HCT116 (cell line): ENCODE results near the gene RALGPS1. TPM values are rescaled to one million over a fixed set of nuclear protein-coding genes. Genes with fewer than 3 reads are reported as not detected.

ENCODE experiments used
- ATAC-seq: fragments of 200-7000 bp; cut with Tn5 transposase; 2 replicates; pipeline ENCODE4 v1.9.1; 2020; ENCODE audit warnings: mild to moderate bottlenecking, moderate library complexity
- BruUV-seq: library from RNA; stranded (reverse); fragments of 400-500 nt; replicated peaks from 2 replicates; lab custom pipeline; 2021; lab: Mats Ljungman, UMichigan
- CTCF ChIA-PET: fragments of 300-600 bp; sonication (Branson Sonifier 250); formaldehyde crosslinking; loops from one replicate; lab custom pipeline; 2021; ENCODE audit warnings: antibody characterized with exemption; lab: Charles Lee
- POLR2A ChIA-PET: fragments of 300-600, 350-600 bp; sonication (Branson Sonifier 250); formaldehyde crosslinking; loops from one replicate; lab custom pipeline; 2021; ENCODE audit warnings: antibody characterized with exemption; lab: Charles Lee
- RAD21 ChIA-PET, 2 experiments: fragments of 300-600 bp; sonication (Branson Sonifier 250); formaldehyde crosslinking; loops; one replicate each; lab custom pipeline; 2023; ENCODE audit warnings: low total read pairs in 2 of 2; ENCODE audit not compliant: uncharacterized antibody in 2 of 2, unreplicated experiment in 2 of 2, low non-redundant PET in 1 of 2; lab: Charles Lee
- DNase-seq: peaks from one replicate; pipeline ENCODE4 v3.0.0-alpha.2; 2010; ENCODE audit warnings: low read depth, low spot score
- H2AFZ ChIP-seq: fragments of 200-600 bp; shearing (Covaris generic), sonication (generic); 2 replicates; pipeline ENCODE4 v1.6.1; 2017; ENCODE audit warnings: low read depth, mixed run types, mixed read lengths, antibody characterized with exemption, low read length; ENCODE audit not compliant: poor library complexity, severe bottlenecking
- H3K27ac ChIP-seq: 2 replicates; pipeline ENCODE4 v1.5.1; 2012; ENCODE audit warnings: low read depth, low read length
- H3K27me3 ChIP-seq: fragments of 200-600 bp; sonication (generic); 2 replicates; pipeline ENCODE4 v1.6.1; 2016; ENCODE audit warnings: mixed run types, low read length, mixed read lengths; ENCODE audit not compliant: insufficient read depth
- H3K36me3 ChIP-seq, 2 experiments: fragments of 200-500 bp in 1 of 2; fragments of 200-600 bp in 1 of 2; sonication (Bioruptor generic) in 1 of 2; sonication (generic) in 1 of 2; 2 replicates each; pipeline versions ENCODE4 v1.5.1 to v1.6.1; 2014 to 2016; ENCODE audit warnings: low read length in 2 of 2, inconsistent platforms in 1 of 2, mixed read lengths in 1 of 2, mixed run types in 1 of 2; ENCODE audit not compliant: insufficient read depth in 2 of 2, control insufficient read depth in 1 of 2
- H3K4me1 ChIP-seq, 2 experiments: fragments of 200-600 bp in 1 of 2; sonication (generic) in 1 of 2; 2 replicates each; pipeline versions ENCODE4 v1.5.1 to v1.6.1; 2012 to 2017; ENCODE audit warnings: low read length in 2 of 2, inconsistent platforms in 1 of 2, mild to moderate bottlenecking in 1 of 2, mixed read lengths in 1 of 2, mixed run types in 1 of 2, moderate library complexity in 1 of 2; ENCODE audit not compliant: insufficient read depth in 2 of 2, control insufficient read depth in 1 of 2
- H3K4me2 ChIP-seq: fragments of 200-600 bp; sonication (generic); 2 replicates; pipeline ENCODE4 v1.6.1; 2017; ENCODE audit warnings: mixed run types, low read length, mixed read lengths
- H3K4me3 ChIP-seq, 2 experiments: fragments of 200-600 bp in 1 of 2; sonication (generic) in 1 of 2; replicated peaks in 1 of 2; 2 replicates each; pipeline ENCODE4 v1.5.1; 2011 to 2016; ENCODE audit warnings: low read length in 2 of 2, control low read depth in 1 of 2, low read depth in 1 of 2, mild to moderate bottlenecking in 1 of 2, mixed read lengths in 1 of 2, mixed run types in 1 of 2
- H3K79me2 ChIP-seq: fragments of 200-600 bp; sonication (generic); 2 replicates; pipeline ENCODE4 v1.6.1; 2017; ENCODE audit warnings: mild to moderate bottlenecking, mixed run types, low read length, moderate library complexity, mixed read lengths; ENCODE audit not compliant: insufficient read depth
- H3K9ac ChIP-seq: fragments of 200-600 bp; sonication (generic); 2 replicates; pipeline ENCODE4 v1.6.1; 2016; ENCODE audit warnings: low read length, mixed read lengths
- H3K9me2 ChIP-seq: fragments of 200-600 bp; sonication (generic), shearing (Covaris generic); 2 replicates; pipeline ENCODE4 v1.6.1; 2017; ENCODE audit warnings: mixed run types, mild to moderate bottlenecking, moderate library complexity; ENCODE audit not compliant: insufficient read depth
- H3K9me3 ChIP-seq, 2 experiments: fragments of 200-500 bp in 1 of 2; fragments of 200-600 bp in 1 of 2; sonication (Bioruptor generic) in 1 of 2; sonication (generic) in 1 of 2; 2 replicates each; pipeline ENCODE4 v1.6.1; 2014 to 2017; ENCODE audit warnings: low read length in 2 of 2, mixed read lengths in 2 of 2, inconsistent platforms in 1 of 2, low read depth in 1 of 2, mild to moderate bottlenecking in 1 of 2, mixed run types in 1 of 2, moderate library complexity in 1 of 2; ENCODE audit not compliant: control insufficient read depth in 1 of 2, insufficient read depth in 1 of 2
- H4K20me1 ChIP-seq: fragments of 200-600 bp; sonication (generic), shearing (Covaris generic); 2 replicates; pipeline ENCODE4 v1.6.1; 2017; ENCODE audit warnings: mixed run types, mild to moderate bottlenecking, moderate library complexity; ENCODE audit not compliant: insufficient read depth
- ATF3 ChIP-seq: IDR thresholded peaks from 2 replicates; pipeline ENCODE4 v1.6.1; 2012
- CEBPB ChIP-seq: IDR thresholded peaks from 2 replicates; pipeline ENCODE4 v1.6.1; 2012; ENCODE audit warnings: low read depth
- CTCF ChIP-seq, 3 experiments: fragments of 200-600 bp in 1 of 3; sonication (generic) in 1 of 3; IDR thresholded peaks in 2 of 3; conservative IDR thresholded peaks in 1 of 3; 2 replicates each; pipeline ENCODE4 v1.5.1; 2012 to 2017; ENCODE audit warnings: low read depth in 2 of 3, low read length in 2 of 3, antibody characterized with exemption in 1 of 3, borderline replicate concordance in 1 of 3, control low read depth in 1 of 3, mild to moderate bottlenecking in 1 of 3, mixed read lengths in 1 of 3, mixed run types in 1 of 3, moderate library complexity in 1 of 3; ENCODE audit not compliant: insufficient read depth in 1 of 3
- ELF1 ChIP-seq: IDR thresholded peaks from 2 replicates; pipeline ENCODE4 v1.6.1; 2012; ENCODE audit warnings: low read depth, borderline replicate concordance
- FOSL1 ChIP-seq: IDR thresholded peaks from 2 replicates; pipeline ENCODE4 v1.6.1; 2012; ENCODE audit warnings: low read depth
- JUND ChIP-seq: IDR thresholded peaks from 2 replicates; pipeline ENCODE4 v1.6.1; 2012
- MAX ChIP-seq: IDR thresholded peaks from 2 replicates; pipeline ENCODE4 v1.6.1; 2012
- POLR2A ChIP-seq: IDR thresholded peaks from 2 replicates; pipeline ENCODE4 v1.7.0; 2011; ENCODE audit warnings: borderline replicate concordance; ENCODE audit not compliant: insufficient read depth, insufficient read length; ENCODE audit errors: extremely low read depth
- POLR2AphosphoS5 ChIP-seq: IDR thresholded peaks from 2 replicates; pipeline ENCODE4 v1.6.1; 2011; ENCODE audit warnings: mild to moderate bottlenecking, low read depth, low read length, moderate library complexity
- RAD21 ChIP-seq: IDR thresholded peaks from 2 replicates; pipeline ENCODE4 v1.6.1; 2012; ENCODE audit warnings: low read depth, mild to moderate bottlenecking
- SIN3A ChIP-seq: IDR thresholded peaks from 2 replicates; pipeline ENCODE4 v1.6.1; 2012; ENCODE audit warnings: low read depth
- SP1 ChIP-seq: IDR thresholded peaks from 2 replicates; pipeline ENCODE4 v1.6.1; 2012; ENCODE audit warnings: low read depth
- SRF ChIP-seq: IDR thresholded peaks from 2 replicates; pipeline ENCODE4 v1.6.1; 2012; ENCODE audit warnings: low read depth
- YY1 ChIP-seq: IDR thresholded peaks from 2 replicates; pipeline ENCODE4 v1.6.1; 2011; ENCODE audit warnings: low read length, low read depth, moderate library complexity, mild to moderate bottlenecking; ENCODE audit not compliant: insufficient replicate concordance; ENCODE audit errors: extremely low read depth
- intact Hi-C: fragments of 100-400 bp; cut with micrococcal nuclease; formaldehyde crosslinking; loops from 2 replicates; pipeline ENCODE4 v1.10.0; 2022
- total RNA-seq: library from RNA; stranded (reverse); gene quantifications from one replicate; pipeline ENCODE4 v1.2.1, GENCODE V29; 2021; ENCODE audit not compliant: unreplicated experiment

The RALGPS1 gene
- total RNA-seq, 1 experiment from 2014 or later = 7.6 TPM

GRCh38 chr9:127078988-127079387, 164.4 kb downstream of the RALGPS1 start:
- ChIA-PET RAD21 (no interaction called here), POLR2A (no interaction called here), CTCF (no interaction called here)
- intact Hi-C loops = no loop called here
- no peak for ATAC-seq
- H3K36me3 ChIP-seq = no peaks in the 10 kb centered on the region
- no peaks in the 10 kb centered on the region for H3K79me2 ChIP-seq
- H2AFZ ChIP-seq = no peak overlapping the region
- H3K4me3 ChIP-seq = no peak overlapping the region
- H3K27ac ChIP-seq = no peak overlapping the region
- no peaks in the 10 kb centered on the region for H4K20me1 ChIP-seq
- H3K4me1 ChIP-seq = peaks cover 4 to 21% of the 10 kb centered on the region in 2 experiments; a peak in 3 of 4 replicates
- no peak overlapping the region for H3K4me2 ChIP-seq
- no peaks in the 10 kb centered on the region for H3K27me3 ChIP-seq
- TF ChIP-seq POLR2AphosphoS5 = no peak
- no peak for TF ChIP-seq ATF3
- no peak for TF ChIP-seq SP1
- no peak for TF ChIP-seq CEBPB
- TF ChIP-seq ELF1 = no peak
- no peak for TF ChIP-seq SIN3A
- no peak for TF ChIP-seq SRF
- TF ChIP-seq POLR2A = no peak
- TF ChIP-seq MAX = no peak
- TF ChIP-seq YY1 = no peak
- TF ChIP-seq JUND = no peak
- TF ChIP-seq RAD21 = no peak
- no peak for TF ChIP-seq FOSL1
- no peak for TF ChIP-seq CTCF (IDR thresholded peaks at IDR 0.05 in 2 of 3, conservative IDR thresholded peaks at IDR 0.05 in 1 of 3; ENCODE audit: borderline replicate concordance in 1 of 3, insufficient read depth in 1 of 3, low read depth in 2 of 3, low read length in 2 of 3)
- H3K9ac ChIP-seq = no peak overlapping the region
- no peak for DNase-seq
- no TSS peak for BruUV-seq
- H3K9me2 ChIP-seq = no peaks in the 10 kb centered on the region
- H3K9me3 ChIP-seq = no peaks in the 10 kb centered on the region
